K562 (cell line): Measurements from ENCODE around the gene PYY.
"Not testable (repeated sequence)": the region's sequence is repeated elsewhere in the genome, so short reads cannot be mapped to it uniquely, and the experiment has no call there.

Source experiments
- BHLHE40 ChIP-seq: IDR thresholded peaks from 2 replicates; pipeline ENCODE4 v1.6.1; 2011; ENCODE audit warnings: low read length, improper control_type of control experiment
- CBX5 ChIP-seq: IDR thresholded peaks from 2 replicates; pipeline ENCODE4 v1.6.1; 2014; ENCODE audit warnings: low read depth, borderline replicate concordance
- DLX4 ChIP-seq: fragments of 250-450 bp; sonication (Bioruptor Pico); IDR thresholded peaks from 2 replicates; pipeline ENCODE4 v1.6.1; 2021; ENCODE audit warnings: mild to moderate bottlenecking
- IRF1 ChIP-seq: sonication (generic); formaldehyde crosslinking; IDR thresholded peaks from 2 replicates; pipeline ENCODE4 v1.8.0; 2022; ENCODE audit warnings: missing genetic modification reagents, mild to moderate bottlenecking, borderline replicate concordance
- SPI1 ChIP-seq: IDR thresholded peaks from 2 replicates; pipeline ENCODE4 v1.6.1; 2011; ENCODE audit warnings: low read depth, low read length, control low read depth, borderline replicate concordance

GRCh38 chr17:43972444-43973212 lies 18.9 kb upstream of the PYY start:
- TF ChIP-seq DLX4 (CRISPR knock-in tag); IRF1; CBX5; BHLHE40; SPI1: not testable (repeated sequence)
